B cell (primary cell): ENCODE data around the gene MTMR10.

Source experiments
- EZH2 ChIP-seq: IDR thresholded peaks from 2 replicates; pipeline ENCODE4 v1.6.1; 2012; ENCODE audit warnings: borderline replicate concordance, low read depth, mild to moderate bottlenecking, moderate library complexity, low read length; ENCODE audit not compliant: insufficient read depth, poor library complexity, severe bottlenecking
- TF ChIP-seq, protein P1 (sequence below): fragments of 200-600 bp; IDR thresholded peaks from one replicate; pipeline ENCODE4 v1.8.0; 2022; ENCODE audit warnings: antibody characterized with exemption, mild to moderate bottlenecking

DNA sequence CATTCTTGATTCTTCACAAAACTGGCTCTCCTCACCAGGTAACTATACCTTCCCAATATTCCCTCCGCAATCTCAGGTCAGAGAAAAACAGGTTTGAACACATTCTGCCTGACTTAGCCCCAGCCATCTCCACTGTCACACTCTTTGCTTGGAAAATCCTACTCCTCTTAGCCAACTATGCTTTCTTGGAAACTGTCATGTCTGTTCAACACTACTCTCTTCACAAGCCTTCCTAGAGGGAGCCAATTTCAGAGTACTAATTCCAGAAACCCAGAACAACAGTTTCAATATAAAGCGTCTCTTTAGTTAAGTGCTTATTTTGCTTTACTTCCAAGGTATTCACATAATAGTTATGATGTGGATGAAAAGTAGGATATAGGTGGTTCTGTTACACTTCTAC lies 21.7 kb downstream of the MTMR10 start:
- TF ChIP-seq, protein P1, sequence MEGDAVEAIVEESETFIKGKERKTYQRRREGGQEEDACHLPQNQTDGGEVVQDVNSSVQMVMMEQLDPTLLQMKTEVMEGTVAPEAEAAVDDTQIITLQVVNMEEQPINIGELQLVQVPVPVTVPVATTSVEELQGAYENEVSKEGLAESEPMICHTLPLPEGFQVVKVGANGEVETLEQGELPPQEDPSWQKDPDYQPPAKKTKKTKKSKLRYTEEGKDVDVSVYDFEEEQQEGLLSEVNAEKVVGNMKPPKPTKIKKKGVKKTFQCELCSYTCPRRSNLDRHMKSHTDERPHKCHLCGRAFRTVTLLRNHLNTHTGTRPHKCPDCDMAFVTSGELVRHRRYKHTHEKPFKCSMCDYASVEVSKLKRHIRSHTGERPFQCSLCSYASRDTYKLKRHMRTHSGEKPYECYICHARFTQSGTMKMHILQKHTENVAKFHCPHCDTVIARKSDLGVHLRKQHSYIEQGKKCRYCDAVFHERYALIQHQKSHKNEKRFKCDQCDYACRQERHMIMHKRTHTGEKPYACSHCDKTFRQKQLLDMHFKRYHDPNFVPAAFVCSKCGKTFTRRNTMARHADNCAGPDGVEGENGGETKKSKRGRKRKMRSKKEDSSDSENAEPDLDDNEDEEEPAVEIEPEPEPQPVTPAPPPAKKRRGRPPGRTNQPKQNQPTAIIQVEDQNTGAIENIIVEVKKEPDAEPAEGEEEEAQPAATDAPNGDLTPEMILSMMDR: no peak
- TF ChIP-seq EZH2: no peak
